ENCODE results near the gene PTPN22.

PTPN22 gene

DNA sequence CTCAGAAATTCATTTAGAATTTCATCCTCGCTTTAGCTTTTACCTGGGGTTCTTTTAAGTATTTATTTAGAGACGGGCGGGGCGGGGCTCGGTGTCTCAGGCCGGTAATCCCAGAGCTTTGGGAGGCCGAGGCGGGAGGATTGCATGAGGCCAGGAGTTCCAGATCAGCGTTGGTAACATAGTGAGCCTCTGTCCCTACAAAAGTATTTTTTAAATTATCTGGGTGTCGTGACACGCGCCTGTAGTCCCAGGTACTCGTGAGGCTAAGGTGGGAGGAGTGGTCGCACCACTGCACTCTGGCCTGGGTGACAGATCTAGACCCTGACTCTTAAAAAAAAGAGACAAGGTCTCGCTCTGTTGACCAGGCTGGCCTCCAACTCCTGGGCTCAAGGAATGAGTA lies 58.3 kb downstream of the PTPN22 start:
- TF ChIP-seq, protein P1, sequence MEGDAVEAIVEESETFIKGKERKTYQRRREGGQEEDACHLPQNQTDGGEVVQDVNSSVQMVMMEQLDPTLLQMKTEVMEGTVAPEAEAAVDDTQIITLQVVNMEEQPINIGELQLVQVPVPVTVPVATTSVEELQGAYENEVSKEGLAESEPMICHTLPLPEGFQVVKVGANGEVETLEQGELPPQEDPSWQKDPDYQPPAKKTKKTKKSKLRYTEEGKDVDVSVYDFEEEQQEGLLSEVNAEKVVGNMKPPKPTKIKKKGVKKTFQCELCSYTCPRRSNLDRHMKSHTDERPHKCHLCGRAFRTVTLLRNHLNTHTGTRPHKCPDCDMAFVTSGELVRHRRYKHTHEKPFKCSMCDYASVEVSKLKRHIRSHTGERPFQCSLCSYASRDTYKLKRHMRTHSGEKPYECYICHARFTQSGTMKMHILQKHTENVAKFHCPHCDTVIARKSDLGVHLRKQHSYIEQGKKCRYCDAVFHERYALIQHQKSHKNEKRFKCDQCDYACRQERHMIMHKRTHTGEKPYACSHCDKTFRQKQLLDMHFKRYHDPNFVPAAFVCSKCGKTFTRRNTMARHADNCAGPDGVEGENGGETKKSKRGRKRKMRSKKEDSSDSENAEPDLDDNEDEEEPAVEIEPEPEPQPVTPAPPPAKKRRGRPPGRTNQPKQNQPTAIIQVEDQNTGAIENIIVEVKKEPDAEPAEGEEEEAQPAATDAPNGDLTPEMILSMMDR (IDR thresholded peaks at IDR 0.05; ENCODE audit: insufficient read depth, low read length, poor library complexity, severe bottlenecking): no peak
- Histone ChIP-seq H3K36me3 (ENCODE audit: control insufficient read depth, insufficient read depth, low read length) (peaks cover 1% of the 10 kb centered on the region; the same call in 1 of the 2 replicates), H3K27me3 (replicated peaks; ENCODE audit: control insufficient read depth, insufficient read depth, low read length) (no peaks in the 10 kb centered on the region), H3K4me3 (replicated peaks; ENCODE audit: low read depth, low read length) (no peak overlapping the region)
- DNase-seq (ENCODE audit: extremely low read depth, insufficient read length): peak; percentile 8

DNA sequence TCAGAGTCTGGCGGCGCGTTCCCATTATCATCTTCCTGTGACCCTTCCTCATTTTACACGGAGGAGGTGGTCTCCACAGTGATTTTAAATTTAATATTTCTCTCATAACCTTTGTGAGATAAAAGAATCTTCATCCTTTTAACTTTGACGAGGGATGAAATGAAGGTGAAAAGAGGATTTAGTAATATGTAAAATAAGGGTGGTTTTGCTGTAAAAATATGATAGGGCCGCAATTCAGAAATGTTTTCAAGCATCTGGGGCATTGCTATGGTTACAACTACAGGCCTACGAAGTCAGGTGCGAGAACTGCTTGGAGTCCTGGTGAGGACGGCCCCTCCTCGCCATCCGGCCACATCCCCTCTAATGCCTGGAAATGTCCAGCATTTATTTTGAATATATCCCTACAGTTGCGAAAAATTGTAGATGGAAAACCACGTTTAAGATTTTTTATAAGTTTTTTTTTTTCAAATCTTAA lies 58.8 kb downstream of the PTPN22 start:
- H3K4me3 ChIP-seq (replicated peaks; ENCODE audit: low read depth, low read length): peak overlapping the region; percentile 48
- TF ChIP-seq, protein P1 (IDR thresholded peaks at IDR 0.05; ENCODE audit: insufficient read depth, low read length, poor library complexity, severe bottlenecking): no peak
- no peaks in the 10 kb centered on the region for H3K27me3 ChIP-seq (replicated peaks; ENCODE audit: control insufficient read depth, insufficient read depth, low read length)
- DNase-seq (ENCODE audit: extremely low read depth, insufficient read length): no peak
- peaks cover 1% of the 10 kb centered on the region; the same call in 1 of the 2 replicates for H3K36me3 ChIP-seq (ENCODE audit: control insufficient read depth, insufficient read depth, low read length)

DNA sequence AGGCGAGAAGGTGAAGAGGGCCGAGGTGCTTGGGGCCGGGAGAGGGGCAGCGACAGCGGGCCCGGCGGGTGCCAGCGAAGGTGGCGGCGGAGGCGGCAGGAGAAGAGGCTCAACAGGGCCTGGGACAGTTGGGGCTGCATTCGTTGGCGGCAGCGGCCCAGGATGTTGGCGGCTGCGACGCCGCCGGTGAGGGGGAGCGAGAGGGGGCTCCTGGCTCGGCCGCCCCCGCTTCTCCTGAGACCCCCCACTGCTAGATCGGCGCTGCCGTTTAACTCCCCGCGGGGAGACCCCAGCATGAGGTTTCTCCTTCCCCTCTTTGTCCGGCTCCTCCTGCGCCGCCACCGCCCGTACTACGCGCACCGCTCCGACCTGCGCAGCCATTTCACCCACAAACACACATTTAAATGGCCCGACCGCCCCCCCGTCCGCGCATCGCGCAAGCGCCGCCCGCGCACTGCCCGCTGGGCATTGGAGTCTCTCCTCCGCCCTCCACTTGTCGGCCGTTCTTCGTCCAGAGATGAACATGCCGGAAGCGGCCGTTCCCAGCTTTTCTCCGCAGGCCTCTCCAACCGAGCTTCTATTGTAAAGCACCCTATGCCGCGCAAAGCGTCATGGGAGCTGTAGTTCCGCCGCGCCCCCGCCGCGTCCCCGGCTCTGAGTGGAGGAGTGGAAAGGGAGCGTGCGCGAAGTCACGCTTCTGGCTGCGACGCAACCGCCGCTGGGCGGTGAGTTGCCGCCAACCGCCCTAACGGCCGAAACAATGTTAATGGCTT lies 59.4 kb downstream of the PTPN22 start, which contains the start of gene RSBN1:
Gene RSBN1, minus strand, starts transcription at position 589 of the 773 bp plus-strand sequence. Its CDS starts 64 bp downstream, at position 525.
- peaks cover 1% of the 10 kb centered on the region; the same call in 1 of the 2 replicates for H3K36me3 ChIP-seq (ENCODE audit: control insufficient read depth, insufficient read depth, low read length)
- H3K4me3 ChIP-seq (replicated peaks; ENCODE audit: low read depth, low read length): peak within 1 kb of the TSS; percentile 99
- H3K27me3 ChIP-seq (replicated peaks; ENCODE audit: control insufficient read depth, insufficient read depth, low read length): no peaks in the 10 kb centered on the region
- TF ChIP-seq, protein P1 (IDR thresholded peaks at IDR 0.05; ENCODE audit: insufficient read depth, low read length, poor library complexity, severe bottlenecking): no peak
- DNase-seq (ENCODE audit: extremely low read depth, insufficient read length): peak; percentile 99

DNA sequence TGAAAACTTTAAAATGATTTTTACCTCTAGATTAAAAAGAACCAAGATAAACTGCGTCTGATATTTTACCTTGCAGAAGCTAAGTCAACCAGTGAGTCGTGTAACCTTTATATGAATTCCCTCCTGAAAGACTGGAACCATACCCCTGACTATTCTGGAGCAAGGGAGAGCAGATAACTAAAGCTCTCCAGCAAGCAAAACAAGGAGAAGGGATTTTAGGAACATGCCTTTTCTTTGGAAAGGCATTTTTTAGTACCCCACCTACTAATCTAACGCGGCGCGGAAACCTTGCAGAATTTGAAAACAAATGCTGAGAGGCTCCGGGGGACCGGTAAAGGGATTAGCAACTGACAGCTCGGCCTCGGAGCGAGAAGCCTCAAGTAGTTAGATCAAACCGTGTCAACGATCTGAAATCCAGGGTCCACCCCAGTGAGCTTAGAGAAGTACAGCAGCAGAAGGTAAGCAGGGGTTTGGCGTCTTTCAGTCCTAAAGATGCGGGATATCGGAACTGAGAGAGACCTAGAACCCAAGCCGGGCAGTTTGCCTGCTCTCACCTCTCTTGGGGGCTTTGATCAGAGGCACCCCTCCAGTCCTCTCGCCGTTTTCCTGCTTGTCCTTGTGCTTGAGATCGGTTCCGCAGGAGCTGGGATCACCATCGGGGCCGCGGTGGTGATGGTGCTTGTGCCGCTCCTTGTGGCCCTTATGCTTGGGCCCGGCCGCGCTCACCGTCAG lies 60.2 kb downstream of the PTPN22 start:
- peaks cover under 1% of the 10 kb centered on the region; the same call in 1 of the 2 replicates for H3K36me3 ChIP-seq (ENCODE audit: control insufficient read depth, insufficient read depth, low read length)
- H3K27me3 ChIP-seq (replicated peaks; ENCODE audit: control insufficient read depth, insufficient read depth, low read length): no peaks in the 10 kb centered on the region
- TF ChIP-seq, protein P1 (IDR thresholded peaks at IDR 0.05; ENCODE audit: insufficient read depth, low read length, poor library complexity, severe bottlenecking): no peak
- no peak for DNase-seq (ENCODE audit: extremely low read depth, insufficient read length)
- peak overlapping the region; percentile 99 for H3K4me3 ChIP-seq (replicated peaks; ENCODE audit: low read depth, low read length)

DNA sequence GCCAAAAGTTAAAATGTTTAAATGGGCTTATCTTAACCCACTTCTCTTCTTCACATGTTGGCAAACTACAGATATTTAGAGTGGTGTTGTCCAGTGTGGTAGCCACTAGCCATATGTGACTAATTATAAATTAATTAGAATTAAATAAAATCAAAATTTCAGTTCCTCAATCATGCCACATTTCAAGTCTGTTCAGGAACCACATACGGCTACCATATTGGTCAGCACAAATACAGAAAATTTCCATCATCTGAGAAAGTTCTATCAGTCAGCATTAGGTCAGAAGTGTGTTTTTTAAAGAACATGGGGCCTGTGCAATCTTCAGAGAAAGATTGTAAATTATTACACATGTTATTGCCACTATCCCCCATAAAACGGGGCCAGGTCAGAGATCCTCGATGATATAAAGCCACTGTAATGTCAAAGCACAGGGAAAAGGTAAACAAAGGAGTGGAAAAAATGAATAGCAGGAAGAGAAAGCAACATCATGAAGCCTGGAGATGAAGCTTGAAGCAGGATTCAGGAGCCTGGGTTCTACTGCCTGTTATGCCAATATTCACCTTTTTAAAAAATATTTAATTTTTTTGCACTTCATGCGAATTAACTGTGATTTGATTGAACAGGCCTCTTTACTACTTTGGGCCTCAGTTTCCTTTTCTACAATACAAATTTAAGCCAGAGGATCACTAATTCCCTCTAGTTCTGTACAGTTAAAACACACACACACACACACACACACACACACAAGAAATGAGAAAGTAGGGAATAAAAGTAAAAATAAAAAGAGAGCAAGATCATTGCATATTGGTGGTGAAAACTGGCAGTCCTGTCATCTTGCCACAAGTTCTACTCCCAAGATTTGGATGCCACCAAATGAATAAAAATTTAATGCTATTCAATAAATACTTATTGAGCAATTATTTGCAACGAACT lies 61.6 kb downstream of the PTPN22 start:
- H3K27me3 ChIP-seq (replicated peaks; ENCODE audit: control insufficient read depth, insufficient read depth, low read length): no peaks in the 10 kb centered on the region
- H3K36me3 ChIP-seq (ENCODE audit: control insufficient read depth, insufficient read depth, low read length): no peaks in the 10 kb centered on the region
- no peak for DNase-seq (ENCODE audit: extremely low read depth, insufficient read length)
- TF ChIP-seq, protein P1 (IDR thresholded peaks at IDR 0.05; ENCODE audit: insufficient read depth, low read length, poor library complexity, severe bottlenecking): no peak
- H3K4me3 ChIP-seq (replicated peaks; ENCODE audit: low read depth, low read length): peak overlapping the region; percentile 99
